ENCODE results near the gene PTPRE.

GRCh38 chr10:127880557-127880956, 26.3 kb upstream of the PTPRE start:
- TF ChIP-seq CTCF (IDR thresholded peaks at IDR 0.05; ENCODE audit: low read depth, low read length) (no peak), POLR2A (IDR thresholded peaks at IDR 0.05; ENCODE audit: extremely low read depth, insufficient read length) (no peak)
